Lower leg skin (tissue), 3 donors: ENCODE data around the gene SHC1.

Source experiments
- CTCF ChIP-seq, 3 donors: fragments of 450-650 bp; IDR thresholded peaks; one replicate each; pipeline ENCODE4 v1.5.1; 2016; ENCODE audit warnings: antibody characterized with exemption in 3 of 3, mild to moderate bottlenecking in 3 of 3, moderate library complexity in 2 of 3
- POLR2A ChIP-seq, 2 donors: fragments of 450-650 bp; IDR thresholded peaks; one replicate each; pipeline ENCODE4 v1.6.1; 2016 to 2017; ENCODE audit warnings: antibody characterized with exemption in 2 of 2, mild to moderate bottlenecking in 1 of 2, moderate library complexity in 1 of 2

- TF ChIP-seq CTCF (IDR thresholded peaks at IDR 0.05), result no peak
- TF ChIP-seq POLR2A (IDR thresholded peaks at IDR 0.05), result no peak
Measured at GRCh38 chr1:154925335-154926170, 45.0 kb downstream of the SHC1 start.
